Epithelial cell of proximal tubule (primary cell): ENCODE data around the gene NKAIN2. TPM values are rescaled to one million over a fixed set of nuclear protein-coding genes. Genes with fewer than 3 reads are reported as not detected.

Source experiments
- DNase-seq: peaks from one replicate; pipeline ENCODE4 v3.0.0-alpha.2; 2011; ENCODE audit warnings: low read depth
- H3K4me3 ChIP-seq: 2 replicates; pipeline ENCODE4 v1.5.1; 2011; ENCODE audit warnings: low read depth, mild to moderate bottlenecking, low read length
- total RNA-seq: library from RNA; depleted of rRNA; stranded (reverse); fragments of >200 nt; gene quantifications from 2 replicates; pipeline ENCODE4 v1.2.3, GENCODE V29; 2015
- TF ChIP-seq, protein P1 (sequence below): conservative IDR thresholded peaks from 2 replicates; pipeline ENCODE4 v1.5.1; 2012; ENCODE audit warnings: low read depth, mild to moderate bottlenecking, low read length

NKAIN2 gene
- total RNA-seq, 1 donor from 2014 or later, result under 0.01 TPM

DNA sequence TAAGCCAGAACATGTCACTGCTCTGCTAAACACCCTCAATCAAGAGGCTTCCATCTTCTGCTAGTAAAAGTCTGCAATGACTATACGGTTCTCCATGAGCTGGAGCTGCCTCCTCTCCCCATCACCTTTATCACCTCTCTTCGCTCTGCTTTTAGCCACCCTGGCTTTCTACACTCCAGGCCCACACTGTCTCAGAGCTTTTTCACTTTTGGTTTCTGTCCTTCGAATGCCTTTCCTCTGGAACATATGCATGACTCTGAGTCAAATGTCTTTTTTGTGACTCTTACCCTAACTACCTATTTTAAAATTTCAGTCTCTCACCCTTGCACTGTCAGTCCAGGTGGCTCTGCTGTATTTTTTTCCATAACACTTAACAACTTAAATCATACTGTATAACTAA lies 633.1 kb downstream of the NKAIN2 start:
- no peak overlapping the region for H3K4me3 ChIP-seq
- TF ChIP-seq, protein P1, sequence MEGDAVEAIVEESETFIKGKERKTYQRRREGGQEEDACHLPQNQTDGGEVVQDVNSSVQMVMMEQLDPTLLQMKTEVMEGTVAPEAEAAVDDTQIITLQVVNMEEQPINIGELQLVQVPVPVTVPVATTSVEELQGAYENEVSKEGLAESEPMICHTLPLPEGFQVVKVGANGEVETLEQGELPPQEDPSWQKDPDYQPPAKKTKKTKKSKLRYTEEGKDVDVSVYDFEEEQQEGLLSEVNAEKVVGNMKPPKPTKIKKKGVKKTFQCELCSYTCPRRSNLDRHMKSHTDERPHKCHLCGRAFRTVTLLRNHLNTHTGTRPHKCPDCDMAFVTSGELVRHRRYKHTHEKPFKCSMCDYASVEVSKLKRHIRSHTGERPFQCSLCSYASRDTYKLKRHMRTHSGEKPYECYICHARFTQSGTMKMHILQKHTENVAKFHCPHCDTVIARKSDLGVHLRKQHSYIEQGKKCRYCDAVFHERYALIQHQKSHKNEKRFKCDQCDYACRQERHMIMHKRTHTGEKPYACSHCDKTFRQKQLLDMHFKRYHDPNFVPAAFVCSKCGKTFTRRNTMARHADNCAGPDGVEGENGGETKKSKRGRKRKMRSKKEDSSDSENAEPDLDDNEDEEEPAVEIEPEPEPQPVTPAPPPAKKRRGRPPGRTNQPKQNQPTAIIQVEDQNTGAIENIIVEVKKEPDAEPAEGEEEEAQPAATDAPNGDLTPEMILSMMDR, result no peak
- no peak for DNase-seq

DNA sequence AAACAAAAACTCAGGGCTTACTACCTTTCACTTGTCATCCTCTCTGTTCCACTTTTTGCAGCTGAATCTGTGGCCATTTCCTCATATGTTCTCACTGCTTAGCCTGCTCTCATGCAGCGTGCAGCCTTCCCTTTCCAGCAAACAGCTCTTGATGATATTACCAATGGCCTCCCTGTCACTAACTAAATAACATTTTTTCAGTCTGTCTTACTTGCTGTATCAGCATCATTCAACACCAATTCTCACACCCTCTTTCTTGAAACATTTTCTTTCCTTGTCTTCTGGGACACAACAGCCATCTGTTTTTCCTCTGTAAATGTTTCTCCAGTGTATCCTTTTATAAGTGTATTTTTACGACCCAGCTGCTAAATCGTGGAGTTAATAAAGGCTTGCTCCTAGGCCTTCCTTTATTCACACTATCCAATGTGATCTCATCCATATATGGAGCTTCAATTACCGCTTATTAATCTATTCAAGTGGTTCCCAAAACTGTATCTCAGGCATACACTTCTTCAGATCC lies 634.9 kb downstream of the NKAIN2 start:
- H3K4me3 ChIP-seq, result no peak overlapping the region
- TF ChIP-seq, protein P1, result no peak
- no peak for DNase-seq

DNA sequence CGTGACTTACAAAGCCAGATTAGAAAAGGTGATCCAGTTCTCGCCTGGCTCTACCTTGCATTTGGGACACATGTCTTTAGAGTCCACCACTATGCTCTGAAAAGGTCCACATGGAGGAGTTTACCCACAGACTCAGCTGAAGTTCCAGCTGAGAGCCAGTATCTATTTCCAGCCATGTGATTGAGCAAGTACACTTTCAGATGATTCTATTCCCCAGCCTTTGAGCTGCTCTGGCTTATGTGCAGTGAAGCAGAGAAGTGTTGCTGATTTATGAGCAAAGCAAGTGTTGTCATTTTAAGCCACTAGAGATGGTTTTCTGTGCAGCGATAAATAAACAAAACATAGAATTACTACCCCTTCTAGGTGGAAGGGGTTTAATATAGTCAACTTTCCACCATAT lies 637.8 kb downstream of the NKAIN2 start:
- H3K4me3 ChIP-seq, result no peak overlapping the region
- DNase-seq, result peak; percentile 3
- TF ChIP-seq, protein P1, result no peak

DNA sequence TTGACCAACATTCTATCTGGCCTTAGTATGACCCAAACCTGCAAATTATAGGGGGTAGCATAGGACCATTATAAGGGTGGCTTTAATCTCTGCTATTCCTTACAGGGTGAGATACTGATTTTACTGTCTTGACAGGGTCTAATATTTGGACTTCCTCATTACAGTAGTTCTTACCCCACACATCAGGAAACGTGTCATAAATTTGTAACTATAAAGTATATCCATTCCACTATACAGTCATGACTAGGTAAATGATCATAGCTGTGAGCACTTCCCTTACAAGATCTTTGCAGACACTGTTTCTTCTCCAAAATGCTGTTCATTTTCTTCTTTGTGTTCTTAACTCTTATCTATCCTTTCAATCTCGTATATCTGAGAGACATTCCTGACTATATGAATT lies 639.9 kb downstream of the NKAIN2 start:
- TF ChIP-seq, protein P1, result no peak
- no peak overlapping the region for H3K4me3 ChIP-seq
- no peak for DNase-seq

DNA sequence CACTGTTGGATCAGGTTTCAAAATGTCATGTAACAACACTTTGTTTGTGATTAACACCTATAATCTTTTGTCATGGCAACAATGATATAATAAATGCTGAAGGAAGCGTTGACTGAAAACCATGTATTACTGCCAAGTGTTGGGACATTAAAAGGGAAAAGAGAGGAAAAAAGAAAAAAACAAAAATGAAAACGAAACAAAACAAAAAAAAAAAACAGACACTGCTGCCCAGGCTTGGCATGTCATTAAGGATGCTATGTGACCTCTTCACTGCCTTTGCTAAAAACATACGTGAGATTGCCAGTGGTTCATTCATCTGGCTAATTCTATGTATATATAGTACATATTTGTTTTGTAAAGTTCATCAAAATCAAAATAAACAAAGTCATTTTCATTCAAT lies 641.9 kb downstream of the NKAIN2 start:
- H3K4me3 ChIP-seq, result no peak overlapping the region
- DNase-seq, result no peak
- TF ChIP-seq, protein P1, result no peak

DNA sequence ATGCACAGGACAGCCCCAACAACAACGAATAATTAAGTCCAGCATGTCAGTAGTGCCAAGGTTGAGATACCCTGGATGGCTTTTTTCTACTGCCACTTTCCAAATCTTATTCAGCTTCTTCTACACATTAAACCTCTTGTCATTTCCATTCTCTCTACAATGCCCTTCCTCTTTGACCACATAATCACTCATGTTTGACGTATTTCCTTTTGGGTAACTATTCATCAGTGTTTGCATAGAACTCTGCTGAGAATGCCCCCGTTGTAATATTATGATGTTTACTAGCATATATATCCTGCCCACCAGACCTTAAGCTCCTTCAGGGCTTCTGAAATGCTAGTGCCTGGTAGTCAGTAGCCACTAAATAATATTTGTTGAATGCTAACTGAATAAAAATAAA lies 643.3 kb downstream of the NKAIN2 start:
- no peak overlapping the region for H3K4me3 ChIP-seq
- no peak for DNase-seq
- TF ChIP-seq, protein P1, result no peak

DNA sequence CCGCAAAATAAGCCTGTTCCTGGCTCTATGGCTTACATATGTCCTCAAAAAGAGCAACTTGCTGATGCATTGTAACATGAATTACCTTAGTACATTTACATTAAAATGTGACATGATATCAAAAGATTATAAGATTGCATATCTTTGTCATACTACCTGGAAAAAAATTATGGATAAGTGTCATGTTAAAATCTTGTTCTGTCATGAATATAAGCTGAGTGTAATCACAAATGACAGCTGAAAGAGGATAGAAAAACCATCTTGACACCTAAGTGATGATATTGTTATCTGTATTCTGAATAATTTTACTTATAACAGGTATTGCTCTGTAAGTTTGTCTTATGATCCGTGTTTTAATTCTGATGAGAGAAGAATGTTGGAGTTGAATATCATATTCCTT lies 655.6 kb downstream of the NKAIN2 start:
- TF ChIP-seq, protein P1, result no peak
- H3K4me3 ChIP-seq, result no peak overlapping the region
- no peak for DNase-seq
